A549 treated with AZD9567 at 1 μM for 4 hours (cell line): ENCODE measurements around the gene DHX34. TPM values are rescaled to one million over a fixed set of nuclear protein-coding genes. Genes with fewer than 3 reads are reported as not detected.

Experiments
- total RNA-seq: library from RNA; stranded (reverse); fragments of 200-300 nt; extraction: Qiagen RNA extraction; gene quantifications from 5 replicates; pipeline ENCODE4 v1.2.3, GENCODE V29; 2022; ENCODE audit not compliant: insufficient read depth

Gene DHX34
- total RNA-seq = 15.8 to 34.3 TPM (median 33.4 TPM) in 5 replicates

GRCh38 chr19:47348819-47349795 lies at the start of gene DHX34:
TSS of gene DHX34 (plus strand) at chr19:47349315. CDS start at chr19:47353031, 3,716 bp downstream.

GRCh38 chr19:47309608-47310007 lies 39.5 kb upstream of the DHX34 start, which contains the start of gene C5AR1:
TSS of gene C5AR1 (plus strand) at chr19:47309861. CDS start at chr19:47309896, 35 bp downstream.

GRCh38 chr19:47331931-47332547 lies 17.1 kb upstream of the DHX34 start, which contains the start of gene C5AR2:
TSS of gene C5AR2 (plus strand) at chr19:47332175. CDS start at chr19:47340800, 8,625 bp downstream.

GRCh38 chr19:47419030-47419783 lies 70.1 kb downstream of the DHX34 start, which contains the start of gene MEIS3:
TSS of gene MEIS3 (minus strand) at chr19:47419527. CDS start at chr19:47419081, 446 bp downstream.

Other genes with a start within 250 kb of the DHX34 start
- gene ZC3H4, start 235.5 kb upstream of the DHX34 start, total RNA-seq = 13.8 to 19.3 TPM (median 16.2 TPM) in 5 replicates
- gene SAE1, start 218.5 kb upstream of the DHX34 start, total RNA-seq = 203 to 224 TPM (median 211 TPM) in 5 replicates
- 16.6 to 27.8 TPM (median 24.9 TPM) in 5 replicates for gene BBC3, start 118.1 kb upstream of the DHX34 start, total RNA-seq
- gene CCDC9, start 92.8 kb upstream of the DHX34 start, total RNA-seq = 18.6 to 24.0 TPM (median 23.1 TPM) in 5 replicates
- 2.3 to 12.2 TPM (median 11.5 TPM) in 5 replicates for gene INAFM1, start 74.4 kb upstream of the DHX34 start, total RNA-seq
- 1.2 to 2.3 TPM (median 1.8 TPM) in 4 of 5 replicates, not detected in the other for gene C5AR1, start 39.5 kb upstream of the DHX34 start, total RNA-seq
- 2.5 to 7.7 TPM (median 6.7 TPM) in 5 replicates for gene C5AR2, start 17.1 kb upstream of the DHX34 start, total RNA-seq
- gene MEIS3, start 70.2 kb downstream of the DHX34 start, total RNA-seq = 18.6 to 40.3 TPM (median 37.5 TPM) in 5 replicates
- gene SLC8A2, start 122.6 kb downstream of the DHX34 start, total RNA-seq = 0.25 to 0.71 TPM (median 0.48 TPM) in 5 replicates
- gene KPTN, start 134.9 kb downstream of the DHX34 start, total RNA-seq = 18.1 to 21.0 TPM (median 19.3 TPM) in 5 replicates
- gene NAPA, start 165.7 kb downstream of the DHX34 start, total RNA-seq = 89.9 to 113 TPM (median 95.5 TPM) in 5 replicates
- gene ZNF541, start 223.8 kb downstream of the DHX34 start, total RNA-seq = not detected in 5 replicates